Erythroblast (primary cell): Measurements from ENCODE around the gene KCNJ1.

Experiments
- GATA1 ChIP-seq: IDR thresholded peaks from 2 replicates; pipeline ENCODE4 v1.6.1; 2011; ENCODE audit warnings: low read depth, mild to moderate bottlenecking, control low read depth, low read length, moderate library complexity
- POLR2A ChIP-seq: IDR thresholded peaks from 2 replicates; pipeline ENCODE4 v1.6.1; 2011; ENCODE audit warnings: mild to moderate bottlenecking, low read length

DNA sequence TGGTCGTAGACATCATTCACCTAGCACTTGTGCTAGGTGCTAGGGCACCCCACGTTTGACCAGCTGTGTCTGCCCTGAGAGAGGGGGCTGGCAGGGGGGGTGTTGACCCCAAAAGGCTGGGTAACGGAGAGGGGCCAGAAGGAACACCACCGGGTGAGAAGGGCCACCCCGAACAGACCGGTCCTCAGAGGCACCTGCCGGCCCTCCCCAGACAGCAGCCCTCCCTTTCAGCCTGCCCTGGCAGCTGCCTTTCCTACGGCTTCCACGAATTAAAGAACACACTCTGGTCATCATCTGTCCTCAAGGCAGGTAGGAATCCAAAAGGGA, 23.1 kb upstream of the KCNJ1 start:
- TF ChIP-seq POLR2A (no peak), GATA1 (no peak)
